HuH-7 (cell line): ENCODE data around the gene DNAH17.

Source experiments
- DNase-seq: peaks from one replicate; pipeline ENCODE4 v3.0.0; 2011; ENCODE audit warnings: low spot score

Gene DNAH17

DNA sequence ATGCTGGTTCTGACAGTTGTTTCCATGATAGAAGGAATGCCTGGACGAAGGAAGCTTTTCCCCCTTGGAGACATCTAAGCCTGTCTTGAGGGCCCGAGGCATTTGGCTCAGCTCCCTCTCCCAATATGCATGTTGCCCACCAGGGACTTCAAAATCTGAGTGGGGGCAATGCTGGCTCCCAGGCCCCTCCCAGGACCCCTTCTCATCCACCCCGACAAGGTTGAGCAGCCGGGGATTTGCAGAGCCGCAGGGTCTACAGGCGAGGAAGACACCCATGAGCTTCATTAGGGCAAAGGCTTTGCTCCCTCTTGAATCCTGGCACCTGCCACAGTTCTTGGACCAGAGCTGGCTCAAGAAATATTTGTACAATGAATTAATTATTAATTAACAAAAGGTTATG, 25.1 kb upstream of the DNAH17 start:
- DNase-seq, result no peak

DNA sequence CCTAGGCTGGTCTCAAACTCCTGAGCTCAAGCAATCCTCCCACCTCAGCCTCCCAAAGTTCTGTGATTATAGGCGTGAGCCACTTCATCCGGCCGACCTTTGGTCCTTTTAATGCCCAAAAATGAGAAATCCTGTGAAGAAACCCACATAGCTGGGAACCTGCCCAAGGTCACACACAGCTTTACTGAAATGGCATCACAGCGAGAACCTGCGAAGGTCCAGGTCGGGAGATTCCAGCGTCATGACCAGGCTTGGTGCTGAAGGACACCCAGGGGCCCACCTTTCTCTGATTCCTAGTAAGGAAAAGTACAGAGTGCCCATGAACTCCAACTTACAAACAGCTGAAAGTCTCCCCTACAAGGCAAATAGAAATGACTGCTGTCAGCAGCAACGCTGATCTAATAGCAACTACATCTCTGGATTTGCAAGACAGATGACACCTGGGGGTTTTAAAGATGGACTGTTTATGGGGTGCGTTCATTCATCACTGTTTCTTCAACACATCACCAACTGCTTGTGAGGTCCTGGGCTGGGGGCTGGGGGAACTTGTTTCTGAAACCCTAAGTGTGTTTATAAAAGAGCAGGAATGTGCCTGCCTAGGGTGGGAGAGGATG, 24.5 kb upstream of the DNAH17 start:
- no peak for DNase-seq

DNA sequence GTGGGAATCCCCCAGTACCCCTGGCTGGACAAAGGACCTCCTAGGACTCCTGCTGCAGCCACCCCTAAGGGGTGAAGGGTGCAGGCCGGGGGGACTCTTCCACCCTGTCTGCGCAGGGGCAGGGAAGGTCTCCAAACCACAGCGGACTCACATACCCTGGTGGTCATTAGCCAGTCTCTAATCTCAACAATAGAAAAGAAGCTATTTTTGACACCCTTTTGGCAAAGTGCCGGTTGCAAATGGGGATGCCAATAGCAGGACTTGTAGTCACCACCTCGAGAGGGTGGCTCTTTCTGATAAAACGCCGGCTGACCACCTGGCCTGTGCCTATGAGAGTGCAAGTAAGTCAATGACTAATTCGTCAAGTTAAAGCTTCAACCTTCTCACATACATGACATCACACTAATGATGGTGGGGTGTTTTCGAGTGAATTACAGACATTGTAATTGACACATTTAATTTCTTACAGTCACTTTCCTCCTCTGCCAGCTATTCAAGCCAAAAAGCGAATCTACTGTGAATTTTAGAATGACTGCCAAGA, 23.1 kb upstream of the DNAH17 start:
- no peak for DNase-seq

DNA sequence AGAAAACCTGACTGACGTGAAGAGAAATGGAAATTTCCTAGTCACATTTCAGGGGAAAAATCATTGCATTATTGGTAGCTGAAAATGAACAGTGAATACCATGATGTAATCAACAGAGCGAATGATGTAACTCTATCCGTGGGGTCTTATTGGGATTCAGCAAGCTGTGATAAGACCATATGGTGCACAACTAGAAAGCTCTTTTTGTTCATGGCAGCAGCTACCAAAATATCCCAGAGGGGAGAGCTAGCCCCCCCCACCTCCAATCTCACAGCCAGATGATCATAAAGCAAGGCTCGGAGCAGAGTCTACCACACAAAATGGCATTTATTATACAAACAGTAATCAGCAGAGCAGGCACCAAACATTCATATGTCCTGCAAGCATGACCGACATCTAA, 22.2 kb upstream of the DNAH17 start:
- DNase-seq, result no peak

DNA sequence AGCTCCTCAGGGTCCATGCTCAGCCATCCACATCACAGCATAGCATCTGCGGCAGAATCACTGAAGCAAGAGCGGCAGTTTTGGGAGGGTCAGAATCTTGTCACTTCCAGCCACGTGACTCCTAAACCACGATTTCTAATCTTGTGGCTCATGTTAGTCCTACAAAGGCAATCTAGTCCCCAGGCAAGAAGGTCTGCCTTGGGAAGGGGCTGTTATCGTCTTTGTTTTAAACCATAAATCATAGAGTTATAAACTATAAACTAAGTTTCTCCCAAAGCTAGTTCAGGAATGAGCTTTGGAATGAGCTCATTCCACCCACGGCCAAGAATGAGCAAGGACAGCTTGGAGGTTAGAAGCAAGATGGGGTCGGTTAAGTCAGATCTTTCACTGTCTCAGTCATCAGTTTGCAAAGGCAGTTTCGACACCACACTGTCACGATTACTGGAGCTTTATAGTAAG, 20.8 kb upstream of the DNAH17 start:
- DNase-seq, result no peak

DNA sequence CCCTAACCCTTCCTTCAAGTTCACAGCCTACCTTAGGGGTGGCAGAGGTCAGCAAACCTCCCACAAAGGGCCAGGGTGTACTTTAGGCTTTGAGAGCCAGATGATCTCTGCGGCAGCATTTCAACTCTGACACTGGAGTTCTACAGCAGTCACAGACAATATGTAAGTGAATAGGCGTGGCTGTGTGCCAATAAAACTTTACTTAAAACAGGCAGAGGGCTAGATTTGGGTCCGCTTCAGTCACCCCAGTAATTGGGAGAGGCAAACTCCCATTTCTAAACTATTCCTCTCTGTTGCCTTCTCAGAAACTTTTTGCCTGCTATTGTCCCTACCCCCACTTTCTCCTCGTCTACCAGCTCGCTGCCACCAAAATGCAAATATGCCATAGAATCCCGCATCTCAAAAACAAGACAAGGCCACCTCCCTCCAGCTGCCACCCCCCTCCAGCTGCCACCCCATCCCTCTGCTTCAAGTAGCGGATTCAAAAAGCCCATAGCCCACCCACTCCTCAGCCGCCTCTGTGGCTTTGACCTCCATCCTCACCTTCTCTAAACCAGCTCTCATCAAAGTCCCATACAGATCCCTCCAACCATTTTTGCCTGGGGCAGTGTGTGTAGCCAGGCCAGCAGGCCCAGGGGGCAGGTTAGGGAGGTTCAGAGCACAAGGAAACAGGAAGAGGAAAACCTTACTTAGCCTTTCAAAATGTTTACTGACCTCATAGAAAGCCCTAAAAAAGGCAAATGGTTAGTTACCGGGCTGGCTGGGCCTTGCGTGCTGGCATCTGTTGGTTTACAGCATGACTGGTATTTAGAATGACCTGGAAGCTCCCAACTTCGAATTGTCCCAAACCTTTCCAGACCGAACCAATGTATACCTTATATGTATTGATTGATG, 19.9 kb upstream of the DNAH17 start:
- no peak for DNase-seq

DNA sequence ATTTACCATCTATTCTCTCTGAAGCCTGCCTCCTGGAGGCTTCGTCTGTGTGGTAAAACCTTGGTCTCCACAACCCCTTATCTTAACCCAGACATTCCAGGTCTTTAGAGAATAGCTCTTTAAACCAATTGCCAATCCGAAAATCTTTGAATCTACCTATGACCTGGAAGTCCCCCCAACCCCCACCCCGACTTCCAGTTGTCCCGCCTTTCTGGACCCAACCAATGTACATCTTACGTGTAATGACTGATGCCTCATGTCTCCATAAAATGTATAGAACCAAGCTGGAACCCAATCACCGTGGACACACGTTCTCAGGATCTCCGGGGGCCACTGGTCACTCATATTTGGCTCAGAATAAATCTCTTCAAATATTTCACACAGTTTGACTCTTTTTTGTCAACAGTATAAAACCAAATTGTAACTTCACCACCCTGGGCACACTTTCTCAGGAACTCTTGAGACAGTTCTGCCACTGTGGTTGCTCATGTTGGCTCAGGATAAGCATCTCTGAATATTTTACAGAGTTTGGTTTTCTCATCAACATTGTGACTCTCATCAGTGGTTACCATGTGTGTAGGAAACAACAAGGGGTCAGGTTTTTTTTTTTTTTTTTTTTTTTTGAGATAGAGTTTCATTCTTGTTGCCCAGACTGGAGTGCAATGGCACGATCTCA, 18.1 kb upstream of the DNAH17 start:
- DNase-seq, result no peak

DNA sequence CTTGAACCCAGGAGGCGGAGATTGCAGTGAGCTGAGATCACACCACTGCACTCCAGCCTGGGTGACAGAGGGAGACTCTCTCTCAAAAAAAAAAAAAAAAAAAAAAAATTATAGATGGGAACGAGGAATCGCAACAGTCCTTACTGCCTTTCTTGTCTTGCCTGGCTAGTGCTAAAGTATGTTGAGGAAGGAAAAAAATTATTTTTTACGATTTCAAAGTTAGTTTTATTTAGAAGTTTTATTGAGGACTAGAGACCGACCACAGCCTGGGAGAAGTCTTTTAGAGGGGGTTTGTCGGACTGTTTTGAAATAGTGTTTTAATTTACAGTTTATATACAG, 15.8 kb upstream of the DNAH17 start:
- no peak for DNase-seq

DNA sequence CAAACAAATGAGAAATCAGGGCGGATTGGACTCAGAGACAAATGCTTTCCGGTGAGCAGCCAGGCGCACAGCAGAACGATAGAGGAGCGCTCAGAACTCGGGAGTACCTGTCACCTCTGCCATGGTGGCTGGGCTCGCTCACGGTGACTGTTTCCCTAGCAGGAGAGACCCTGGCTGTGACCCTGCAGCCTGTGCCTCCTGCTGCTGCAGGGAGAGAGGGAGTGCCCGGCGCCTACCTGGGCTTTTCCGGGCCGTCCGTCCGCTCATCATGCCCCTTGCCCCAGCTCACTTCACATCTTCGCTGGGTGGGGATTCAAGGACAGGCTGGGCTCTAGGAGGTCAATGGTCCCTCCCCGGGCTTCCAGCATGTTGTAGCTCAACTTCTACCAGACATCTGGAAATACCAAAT, 14.1 kb upstream of the DNAH17 start:
- no peak for DNase-seq

DNA sequence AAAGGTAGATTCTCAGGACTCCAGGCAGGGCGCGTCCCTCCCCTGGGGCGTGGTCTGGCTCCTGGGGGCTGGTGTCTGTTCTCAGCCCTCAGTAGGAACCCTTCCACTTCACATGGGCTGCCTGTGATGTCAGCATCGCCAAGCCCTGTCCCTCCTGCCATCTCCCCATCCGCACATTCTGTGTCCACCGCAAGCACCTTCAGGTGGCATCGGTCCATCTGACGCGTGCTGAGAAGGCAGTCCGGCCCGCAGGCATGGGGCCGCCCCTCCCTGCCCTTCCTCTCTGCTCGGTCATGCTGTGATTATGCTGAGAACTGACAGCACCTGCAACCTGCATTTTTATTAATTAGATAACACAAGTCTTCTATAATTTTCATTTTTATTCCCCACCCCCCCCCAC, 12.7 kb upstream of the DNAH17 start:
- no peak for DNase-seq

DNA sequence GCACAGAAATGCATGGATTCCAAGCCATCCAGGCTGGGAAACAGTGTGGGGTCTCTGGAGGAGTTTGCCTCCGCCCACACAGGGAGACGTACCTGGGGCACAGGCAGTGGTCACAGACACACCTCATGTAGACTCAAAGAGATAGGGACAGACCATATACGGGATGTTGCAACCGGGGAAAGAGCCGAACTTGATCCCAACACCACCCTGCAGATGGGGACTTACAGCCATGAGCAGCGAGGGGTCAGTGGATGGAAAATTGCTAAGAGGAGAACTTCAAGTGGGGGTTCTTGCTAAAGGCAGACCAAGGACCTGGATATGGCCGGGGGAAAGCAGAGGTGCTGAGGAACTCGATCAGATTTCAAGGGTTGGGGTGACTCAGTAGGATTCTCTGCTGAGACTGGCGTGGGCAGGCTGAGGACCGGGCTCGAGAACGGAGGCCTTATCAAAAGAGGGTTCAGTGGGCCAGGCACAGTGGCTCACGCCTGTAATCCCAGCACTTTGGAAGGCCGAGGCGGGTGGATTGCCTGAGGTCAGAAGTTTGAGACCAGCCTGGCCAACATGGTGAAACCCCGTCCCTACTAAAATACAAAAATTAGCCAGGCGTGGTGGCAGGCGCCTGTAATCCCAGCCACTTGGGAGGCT, 12.0 kb upstream of the DNAH17 start:
- peak; percentile 38 for DNase-seq

DNA sequence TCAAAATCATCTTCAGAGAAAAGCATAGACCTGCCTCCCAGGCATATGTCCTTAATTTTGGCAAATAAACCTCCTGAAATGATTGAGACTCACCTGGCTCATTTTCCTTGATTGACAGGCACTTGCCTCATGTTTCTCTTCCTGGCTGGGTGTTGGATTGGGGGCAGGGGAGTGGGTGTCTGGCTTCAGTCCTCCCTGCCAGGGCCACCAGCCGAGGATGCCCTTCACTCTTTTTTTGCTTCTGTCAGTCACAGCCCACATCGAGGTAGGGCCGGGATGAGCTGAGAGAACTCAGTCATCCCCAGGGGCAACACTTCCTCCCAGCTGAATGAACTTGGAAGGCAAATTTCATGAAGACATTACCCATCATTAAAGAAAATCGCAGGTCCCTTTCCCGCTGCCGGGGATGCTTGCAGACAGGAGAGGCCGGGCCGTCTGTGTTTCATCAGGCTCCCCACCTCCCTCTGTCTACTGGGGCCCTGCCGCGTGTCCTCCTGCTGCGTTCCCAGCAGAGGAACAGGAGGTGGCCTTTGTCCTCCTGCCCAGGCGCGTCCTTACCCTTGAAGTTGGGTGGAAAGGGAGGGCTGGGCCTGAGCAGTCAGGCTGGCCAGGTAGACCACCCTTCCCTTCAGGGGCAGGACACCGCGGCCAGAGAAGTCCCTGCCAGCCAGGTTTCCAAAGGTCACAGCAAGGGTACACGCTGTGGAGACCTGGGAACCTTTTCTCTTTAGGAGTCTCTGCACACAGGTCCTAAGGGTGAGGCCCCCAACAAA, 11.2 kb upstream of the DNAH17 start:
- DNase-seq, result peak; percentile 52

DNA sequence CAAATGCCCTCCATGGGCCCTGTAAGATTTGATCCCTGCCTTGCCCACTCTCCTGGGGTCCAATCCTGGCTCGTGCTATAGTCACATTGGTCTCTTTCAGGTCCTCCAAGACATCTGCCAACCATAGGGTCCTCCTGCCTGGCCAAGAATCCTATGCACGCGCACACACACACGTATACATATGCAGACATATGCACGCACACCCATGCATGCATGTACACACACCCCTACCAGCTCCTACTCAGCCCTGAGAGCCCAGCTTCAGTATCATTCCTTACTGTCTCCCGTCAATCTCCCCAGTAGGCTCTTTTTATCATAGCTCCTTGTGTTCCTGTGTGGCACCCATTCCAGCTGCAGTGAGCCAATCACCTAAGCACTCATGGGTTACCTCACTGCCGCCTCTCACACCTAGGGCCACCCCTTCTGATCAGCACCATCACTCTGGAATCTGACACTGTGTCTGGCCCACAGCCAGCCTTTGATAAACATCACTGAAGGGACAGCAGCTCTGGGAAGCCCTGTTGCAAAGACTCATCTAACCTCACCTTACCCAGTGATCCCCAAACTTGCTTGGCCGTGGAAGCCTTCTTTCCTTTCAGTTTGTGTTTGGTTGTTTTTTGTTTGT, 7.9 kb upstream of the DNAH17 start:
- no peak for DNase-seq

DNA sequence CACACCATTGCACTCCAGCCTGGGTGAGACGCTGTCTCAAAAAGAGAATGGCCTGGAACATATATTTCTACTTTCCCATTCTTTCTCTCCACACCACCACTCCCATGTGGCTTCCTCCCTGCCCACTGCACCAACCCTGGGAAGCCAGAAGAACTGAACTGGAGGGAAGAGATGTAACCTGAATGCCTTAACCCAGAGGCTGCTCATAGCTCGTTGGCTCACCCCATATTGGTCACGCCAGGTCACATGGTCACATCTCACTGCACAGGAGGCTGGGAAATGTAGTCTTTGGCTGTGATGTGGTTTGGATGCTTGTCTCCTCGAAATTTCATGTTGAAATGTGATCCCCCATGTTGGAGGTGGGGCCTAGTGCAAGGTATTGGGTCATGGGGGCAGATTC, 5.9 kb upstream of the DNAH17 start:
- peak; percentile 71 for DNase-seq

DNA sequence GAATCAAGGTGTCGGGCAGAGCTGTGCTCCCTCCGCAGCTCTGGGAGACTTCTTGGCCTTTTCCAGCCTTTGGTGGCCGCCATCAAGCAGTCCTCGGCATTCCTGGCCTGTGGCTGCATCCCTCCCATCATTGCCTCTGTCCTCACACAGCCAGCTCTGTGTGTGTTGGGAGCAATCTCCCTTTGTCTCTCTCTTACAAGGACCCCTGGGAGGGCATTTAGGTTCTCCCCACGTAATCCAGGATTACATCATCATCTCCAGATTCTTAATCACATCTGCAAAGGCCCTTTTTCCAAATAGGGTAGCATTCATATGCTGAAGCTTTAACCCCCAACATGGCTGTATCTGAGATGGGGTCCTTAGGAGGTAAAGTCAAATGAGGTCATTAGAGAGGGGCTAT, 4.1 kb upstream of the DNAH17 start:
- DNase-seq, result no peak

DNA sequence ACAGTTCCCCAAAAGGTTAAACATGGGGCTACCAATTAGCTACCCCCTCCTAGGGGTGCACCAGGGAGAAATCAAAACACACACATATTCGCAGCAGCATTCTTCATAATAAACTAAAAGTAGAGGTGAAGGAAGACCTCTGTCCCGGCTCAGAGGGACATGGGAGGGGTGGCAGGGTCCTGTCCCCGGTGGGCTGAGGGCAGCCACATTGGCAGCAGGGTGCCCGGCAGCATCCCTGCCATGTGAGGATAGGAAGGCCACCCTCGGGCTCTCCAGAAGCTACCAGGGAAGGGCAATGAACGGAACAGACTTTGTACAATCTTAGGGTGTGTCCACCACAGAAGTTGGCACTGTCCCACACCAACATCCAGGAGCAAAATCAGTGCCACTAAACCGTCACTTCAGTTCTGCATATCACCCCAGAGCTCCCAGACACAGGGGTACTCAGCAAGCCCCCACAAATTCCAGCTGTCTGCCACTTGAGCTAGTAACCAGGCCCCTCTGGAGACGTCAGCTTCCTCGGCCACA, 3.1 kb upstream of the DNAH17 start:
- no peak for DNase-seq

DNA sequence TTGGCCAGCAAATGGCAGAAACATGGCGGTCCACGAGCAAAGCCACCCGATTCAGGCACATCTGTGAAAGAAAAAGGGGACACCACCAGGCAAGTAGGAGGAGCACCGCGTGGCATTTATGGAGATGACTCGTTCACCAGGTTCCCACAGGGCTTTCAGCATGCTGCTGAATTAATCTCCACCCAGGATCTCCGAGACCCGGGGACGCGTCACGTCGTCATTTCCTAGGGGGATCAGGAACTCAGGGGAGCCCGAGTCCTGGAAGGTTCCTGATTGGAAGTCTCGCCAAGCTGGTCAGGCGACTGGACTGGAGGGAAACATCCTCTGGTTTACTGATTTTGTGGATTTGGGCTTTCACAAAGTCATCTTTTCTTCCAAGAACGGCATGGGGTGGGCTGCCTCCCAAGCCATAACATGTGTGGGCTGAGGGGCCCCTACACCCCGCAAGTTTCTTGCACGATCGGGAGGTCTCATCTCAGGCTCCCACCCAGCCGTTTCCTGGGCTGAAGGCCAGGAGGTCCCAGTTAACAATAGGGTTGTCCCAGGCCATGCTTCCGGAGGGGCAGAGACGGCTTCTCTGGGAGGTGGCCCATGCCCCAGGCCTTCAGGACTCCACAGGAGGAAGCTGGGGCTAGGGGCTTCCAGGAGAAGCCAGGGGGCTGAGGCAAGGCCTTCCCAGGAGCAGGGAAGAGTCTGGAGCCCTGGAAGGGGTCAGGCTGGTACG, 645 bp downstream of the DNAH17 start:
- DNase-seq, result no peak

DNA sequence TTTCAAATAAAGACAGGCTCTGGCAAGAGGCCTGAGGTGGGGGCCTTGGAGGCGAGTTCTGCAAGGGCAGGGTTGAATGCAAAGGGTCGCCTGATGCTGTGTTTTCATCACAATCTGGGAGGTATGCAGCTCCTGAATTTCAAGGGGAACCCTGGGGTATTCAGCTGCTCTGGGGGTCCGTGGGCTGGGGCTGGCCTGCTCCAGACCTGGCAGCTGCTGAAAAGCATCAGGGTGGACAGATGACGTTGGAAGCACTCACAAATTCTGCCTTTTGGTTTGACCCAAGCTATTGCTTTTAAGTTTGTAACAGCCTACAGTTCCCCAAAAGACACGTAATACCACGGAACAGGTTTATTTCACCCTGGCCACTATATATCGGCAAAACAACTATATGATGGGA, 1.3 kb downstream of the DNAH17 start:
- no peak for DNase-seq

DNA sequence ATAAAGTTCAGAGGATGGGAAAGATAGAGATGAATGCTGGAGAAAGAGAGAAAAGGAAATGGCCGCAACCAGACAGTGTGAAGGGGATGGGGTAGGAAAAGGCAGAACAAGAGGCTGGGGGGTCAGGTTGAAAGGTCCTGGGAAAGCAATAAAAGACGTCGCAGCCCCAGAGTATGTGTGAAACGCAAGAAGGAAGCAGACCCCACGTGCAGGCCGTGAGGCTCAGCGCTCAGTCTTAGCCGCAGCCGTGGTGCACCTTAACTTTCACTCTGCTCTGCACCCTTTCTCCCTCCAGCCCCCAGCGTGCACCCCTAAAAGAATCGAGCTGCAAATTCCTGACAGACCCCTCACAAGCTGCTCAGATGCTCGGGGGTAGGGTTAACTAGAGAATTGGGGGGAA, 1.9 kb downstream of the DNAH17 start:
- DNase-seq, result no peak

DNA sequence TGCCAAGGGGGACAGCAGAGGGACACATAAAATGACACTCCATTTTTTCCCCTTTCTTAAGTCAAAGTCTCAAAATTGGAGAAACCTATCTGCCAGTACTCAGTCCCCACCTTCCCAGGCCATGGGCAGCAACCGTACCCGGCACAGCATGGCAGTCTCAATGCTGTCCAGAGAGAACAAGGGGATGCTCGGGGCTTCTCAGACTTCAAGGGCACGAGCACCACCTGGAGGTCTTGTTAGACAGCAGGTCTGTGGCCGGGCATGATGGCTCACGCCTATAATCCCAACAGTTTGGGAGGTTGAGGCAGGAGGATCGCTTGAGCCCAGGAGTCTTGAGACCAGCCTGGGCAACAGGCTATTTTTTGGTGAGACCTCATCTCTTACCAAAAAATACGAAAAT, 3.2 kb downstream of the DNAH17 start:
- DNase-seq, result peak; percentile 48
